Breast epithelium (tissue), 4 donors: ENCODE measurements around the gene MSL3. TPM values are rescaled to one million over a fixed set of nuclear protein-coding genes. Genes with fewer than 3 reads are reported as not detected.

Source experiments
- DNase-seq, 2 donors: peaks; one replicate each; pipeline ENCODE4 v3.0.0-alpha.2; 2019; ENCODE audit warnings: low spot score in 2 of 2
- H3K27ac ChIP-seq, 2 donors: fragments of 200-600 bp; sonication (generic) in 1 of 2; one replicate each; pipeline ENCODE4 v1.5.1; 2016 to 2019; ENCODE audit warnings: mild to moderate bottlenecking in 1 of 2
- H3K27me3 ChIP-seq, 2 donors: fragments of 200-600 bp; sonication (generic) in 1 of 2; one replicate each; pipeline versions ENCODE4 v1.5.1 to v1.6.0; 2017 to 2019; ENCODE audit warnings: control low read depth in 1 of 2, mild to moderate bottlenecking in 1 of 2
- H3K36me3 ChIP-seq: fragments of 200-600 bp; one replicate; pipeline ENCODE4 v1.5.1; 2019
- H3K4me1 ChIP-seq, 2 donors: fragments of 200-600 bp; sonication (generic); one replicate each; pipeline ENCODE4 v1.5.1; 2016 to 2019; ENCODE audit warnings: control low read depth in 1 of 2
- H3K4me3 ChIP-seq, 3 donors: fragments of 200-600 bp; sonication (generic); 1 replicate in 2 of 3; 2 replicates in 1 of 3; pipeline ENCODE4 v1.5.1; 2016 to 2019; ENCODE audit warnings: mild to moderate bottlenecking in 3 of 3, moderate library complexity in 2 of 3
- H3K9me3 ChIP-seq, 2 donors: fragments of 200-600 bp; sonication (generic) in 1 of 2; one replicate each; pipeline ENCODE4 v1.5.1; 2016 to 2019; ENCODE audit warnings: control low read depth in 1 of 2
- CTCF ChIP-seq, 3 donors: fragments of 450-650 bp; IDR thresholded peaks; one replicate each; pipeline ENCODE4 v1.5.1; 2016 to 2017; ENCODE audit warnings: antibody characterized with exemption in 3 of 3, mild to moderate bottlenecking in 3 of 3, moderate library complexity in 3 of 3
- POLR2A ChIP-seq: fragments of 450-650 bp; IDR thresholded peaks from one replicate; pipeline ENCODE4 v1.6.1; 2016; ENCODE audit warnings: antibody characterized with exemption, mild to moderate bottlenecking, moderate library complexity
- POLR2AphosphoS5 ChIP-seq, 3 donors: sonication (generic); formaldehyde crosslinking; IDR thresholded peaks; one replicate each; pipeline ENCODE4 v1.6.1; 2017; ENCODE audit warnings: antibody characterized with exemption in 3 of 3
- intact Hi-C: fragments of 100-400 bp; cut with DNase I; formaldehyde crosslinking; loops from one replicate; pipeline ENCODE4 v1.15.1; 2023; ENCODE audit warnings: low total_unique reads
- total RNA-seq, 3 donors: library from RNA; depleted of rRNA; stranded (reverse); fragments of >200 nt; gene quantifications; one replicate each; pipeline ENCODE4 v1.1.0, GENCODE V29; 2016

Gene MSL3
- total RNA-seq, 3 donors from 2014 or later = 20.0 to 26.3 (median 24.3) TPM

- intact Hi-C loops = no loop called here
These were observed 29.5 kb upstream of the MSL3 start for GRCh38 chrX:11728556-11728955.

GRCh38 chrX:11733614-11734013, 24.4 kb upstream of the MSL3 start:
- peaks cover 0 to 57% of the 10 kb centered on the region in 2 donors for H3K27me3 ChIP-seq
- DNase-seq = no peak
- H3K36me3 ChIP-seq = no peaks in the 10 kb centered on the region
- H3K4me3 ChIP-seq = no peak overlapping the region
- TF ChIP-seq POLR2A (no peak), POLR2AphosphoS5 (IDR thresholded peaks at IDR 0.05) (no peak), CTCF (IDR thresholded peaks at IDR 0.05) (no peak)
- intact Hi-C loops = no loop called here
- H3K4me1 ChIP-seq = no peaks in the 10 kb centered on the region
- H3K27ac ChIP-seq = no peak overlapping the region
- no peaks in the 10 kb centered on the region for H3K9me3 ChIP-seq

More at GRCh38 chrX:11728556-11728955, 29.5 kb upstream of the MSL3 start:
- Histone ChIP-seq H3K27me3 (peaks cover 0 to 29% of the 10 kb centered on the region in 2 donors), H3K36me3 (no peaks in the 10 kb centered on the region), H3K9me3 (no peaks in the 10 kb centered on the region), H3K4me3 (no peak overlapping the region), H3K27ac (no peak overlapping the region), H3K4me1 (no peaks in the 10 kb centered on the region)
- no peak for DNase-seq
- TF ChIP-seq POLR2A (no peak), CTCF (IDR thresholded peaks at IDR 0.05) (no peak), POLR2AphosphoS5 (IDR thresholded peaks at IDR 0.05) (no peak)

DNA sequence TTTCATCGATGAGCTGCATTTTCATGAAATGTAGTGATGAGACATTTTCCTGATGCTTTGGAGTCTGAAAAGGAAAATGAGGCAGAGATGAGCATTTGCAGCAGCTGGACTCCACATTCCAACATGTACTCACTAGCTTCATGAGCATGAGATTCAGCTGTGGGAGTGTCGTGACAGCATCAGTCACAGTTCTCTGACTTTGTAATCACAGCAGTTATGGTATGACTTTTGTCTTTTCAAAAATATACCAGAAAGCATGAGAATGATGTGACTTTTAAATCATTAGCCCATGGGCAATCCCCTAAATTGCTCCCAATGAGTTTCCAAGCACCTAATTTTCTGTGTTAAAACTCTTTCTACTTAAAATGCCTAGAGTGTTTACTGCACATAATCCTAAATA, 18.3 kb upstream of the MSL3 start:
- Histone ChIP-seq H3K27me3 (peaks cover 0 to 41% of the 10 kb centered on the region in 2 donors), H3K4me3 (no peak overlapping the region), H3K9me3 (no peaks in the 10 kb centered on the region), H3K27ac (no peak overlapping the region), H3K4me1 (no peaks in the 10 kb centered on the region), H3K36me3 (no peaks in the 10 kb centered on the region)
- intact Hi-C loops = no loop called here
- DNase-seq = no peak
- TF ChIP-seq POLR2A (no peak), CTCF (IDR thresholded peaks at IDR 0.05) (no peak), POLR2AphosphoS5 (IDR thresholded peaks at IDR 0.05) (no peak)

- Histone ChIP-seq H3K27ac (no peak overlapping the region), H3K4me1 (no peaks in the 10 kb centered on the region), H3K9me3 (no peaks in the 10 kb centered on the region), H3K27me3 (peaks cover 0 to 37% of the 10 kb centered on the region in 2 donors), H3K36me3 (no peaks in the 10 kb centered on the region), H3K4me3 (no peak overlapping the region)
- no peak for TF ChIP-seq POLR2A
- no peak for TF ChIP-seq POLR2AphosphoS5 (IDR thresholded peaks at IDR 0.05)
- TF ChIP-seq CTCF (IDR thresholded peaks at IDR 0.05) = no peak
- intact Hi-C loops = no loop called here
- DNase-seq = no peak
These were observed 17.2 kb upstream of the MSL3 start for GRCh38 chrX:11740794-11741193.

GRCh38 chrX:11741574-11741973, 16.5 kb upstream of the MSL3 start:
- Histone ChIP-seq H3K27me3 (peaks cover 0 to 29% of the 10 kb centered on the region in 2 donors), H3K9me3 (no peaks in the 10 kb centered on the region), H3K27ac (no peak overlapping the region), H3K4me3 (no peak overlapping the region), H3K4me1 (no peaks in the 10 kb centered on the region), H3K36me3 (no peaks in the 10 kb centered on the region)
- intact Hi-C loops = no loop called here
- TF ChIP-seq CTCF (IDR thresholded peaks at IDR 0.05) = no peak
- TF ChIP-seq POLR2AphosphoS5 (IDR thresholded peaks at IDR 0.05) = no peak
- DNase-seq = no peak
